SU-DHL-6 (cell line): ENCODE data around the gene ARSA.
"Not testable (repeated sequence)": the region's sequence is repeated elsewhere in the genome, so short reads cannot be mapped to it uniquely, and the experiment has no call there.

Experiments used
- H2AFZ ChIP-seq: fragments of 200-600 bp; sonication (generic); 2 replicates; pipeline ENCODE4 v1.6.1; 2014; ENCODE audit warnings: low read depth, mild to moderate bottlenecking, moderate library complexity, mixed read lengths, antibody characterized with exemption, low read length; ENCODE audit not compliant: severe bottlenecking
- H3F3A ChIP-seq: fragments of 200-600 bp; shearing (Covaris generic); 2 replicates; pipeline ENCODE4 v1.6.0; 2016; ENCODE audit warnings: antibody characterized with exemption, mild to moderate bottlenecking; ENCODE audit not compliant: insufficient read depth
- H3K27ac ChIP-seq: fragments of 200-600 bp; sonication (generic); 2 replicates; pipeline ENCODE4 v1.5.1; 2016; ENCODE audit warnings: low read depth, mild to moderate bottlenecking, low read length, moderate library complexity, mixed read lengths
- H3K27me3 ChIP-seq: fragments of 200-600 bp; sonication (generic), shearing (Covaris generic); 2 replicates; pipeline ENCODE4 v1.6.0; 2014; ENCODE audit warnings: mild to moderate bottlenecking, low read length
- H3K36me3 ChIP-seq: fragments of 200-600 bp; sonication (generic); 2 replicates; pipeline ENCODE4 v1.6.1; 2014; ENCODE audit warnings: mild to moderate bottlenecking, low read length, mixed read lengths
- H3K4me2 ChIP-seq: fragments of 300-600, 200-600 bp; shearing (Covaris generic), sonication (generic); 2 replicates; pipeline ENCODE4 v1.6.0; 2014; ENCODE audit warnings: low read length, low read depth, mild to moderate bottlenecking; ENCODE audit not compliant: poor library complexity, severe bottlenecking
- H3K4me3 ChIP-seq: fragments of 200-600 bp; sonication (generic); 2 replicates; pipeline ENCODE4 v1.5.1; 2014; ENCODE audit warnings: antibody characterized with exemption, low read length, mild to moderate bottlenecking, mixed read lengths; ENCODE audit not compliant: insufficient read depth, poor library complexity, severe bottlenecking
- H3K79me2 ChIP-seq: fragments of 200-600 bp; sonication (generic); 2 replicates; pipeline ENCODE4 v1.6.1; 2014; ENCODE audit warnings: mild to moderate bottlenecking, low read length, moderate library complexity; ENCODE audit not compliant: insufficient read depth
- H3K9ac ChIP-seq: fragments of 200-600 bp; sonication (generic); 2 replicates; pipeline ENCODE4 v1.7.0; 2014; ENCODE audit warnings: mild to moderate bottlenecking, low read length
- H3K9me2 ChIP-seq: fragments of 200-600 bp; sonication (generic); replicated peaks from 2 replicates; pipeline ENCODE4 v1.6.1; 2014; ENCODE audit warnings: low read length; ENCODE audit not compliant: insufficient read depth
- H3K9me3 ChIP-seq: fragments of 200-600 bp; sonication (generic); 2 replicates; pipeline ENCODE4 v1.6.1; 2014; ENCODE audit warnings: low read length, mixed read lengths; ENCODE audit not compliant: insufficient read depth
- H4K20me1 ChIP-seq: fragments of 200-600 bp; sonication (generic); 2 replicates; pipeline ENCODE4 v1.6.1; 2014; ENCODE audit warnings: low read depth, mild to moderate bottlenecking, antibody characterized with exemption, low read length, moderate library complexity, mixed read lengths
- CTCF ChIP-seq: fragments of 200-600 bp; sonication (generic); IDR thresholded peaks from one replicate; pipeline ENCODE4 v1.5.1; 2017; ENCODE audit warnings: antibody characterized with exemption, mild to moderate bottlenecking, low read length, moderate library complexity; ENCODE audit not compliant: insufficient read depth, poor library complexity, severe bottlenecking
- EZH2phosphoT487 ChIP-seq: fragments of 200-600 bp; sonication (generic), shearing (Covaris generic); conservative IDR thresholded peaks from 2 replicates; pipeline ENCODE4 v1.6.1; 2018; ENCODE audit warnings: mild to moderate bottlenecking, antibody characterized with exemption, low read length, moderate library complexity, mixed read lengths

Gene ARSA

DNA sequence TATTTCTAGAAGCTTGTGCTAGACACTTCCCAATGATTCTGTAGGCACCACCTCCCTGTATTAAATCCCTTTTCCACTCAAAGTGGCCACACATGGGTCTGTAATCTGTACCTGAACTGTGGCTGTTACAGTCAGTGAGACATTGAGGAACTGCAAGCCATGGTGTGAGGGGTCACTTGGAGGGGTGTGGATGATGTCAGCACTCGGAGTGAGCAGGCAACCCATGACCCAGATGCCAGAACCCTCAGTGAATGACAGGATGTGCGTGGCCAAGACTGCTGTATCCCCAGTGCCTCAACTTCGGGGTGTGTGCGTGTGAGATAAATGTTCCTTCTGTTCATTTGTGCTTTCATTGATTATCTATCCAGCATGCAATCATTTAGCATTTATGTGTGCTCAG is 30.0 kb upstream of the ARSA start:
- Histone ChIP-seq H3K27me3 (no peaks in the 10 kb centered on the region), H3K27ac (no peak overlapping the region), H4K20me1 (no peaks in the 10 kb centered on the region), H3K36me3 (no peaks in the 10 kb centered on the region), H3K9ac (no peak overlapping the region), H3K4me3 (no peak overlapping the region), H3K9me3 (no peaks in the 10 kb centered on the region), H3K79me2 (no peaks in the 10 kb centered on the region), H3F3A (no peaks in the 10 kb centered on the region), H3K9me2 (no peaks in the 10 kb centered on the region), H3K4me2 (no peak overlapping the region), H2AFZ (no peak overlapping the region)
- TF ChIP-seq CTCF, result no peak
- TF ChIP-seq EZH2phosphoT487, result no peak

GRCh38 chr22:50656122-50657070 is 28.4 kb upstream of the ARSA start:
- Histone ChIP-seq H2AFZ (no peak overlapping the region), H3K9ac (no peak overlapping the region)

GRCh38 chr22:50654664-50655063 is 26.7 kb upstream of the ARSA start:
- H3K9me2 ChIP-seq, H3K4me2 ChIP-seq, H3K36me3 ChIP-seq, H3K9ac ChIP-seq, H3F3A ChIP-seq, H3K79me2 ChIP-seq, H3K27ac ChIP-seq, H4K20me1 ChIP-seq, H2AFZ ChIP-seq, H3K27me3 ChIP-seq, H3K4me3 ChIP-seq, H3K9me3 ChIP-seq: not testable (repeated sequence)

More at GRCh38 chr22:50656122-50657070, 28.4 kb upstream of the ARSA start:
- TF ChIP-seq EZH2phosphoT487 (no peak), CTCF (no peak)
- Histone ChIP-seq H3K9me3 (no peaks in the 10 kb centered on the region), H3K9me2 (no peaks in the 10 kb centered on the region), H3F3A (no peaks in the 10 kb centered on the region), H3K4me2 (no peak overlapping the region), H3K4me3 (no peak overlapping the region), H3K27me3 (no peaks in the 10 kb centered on the region), H3K36me3 (no peaks in the 10 kb centered on the region), H3K27ac (no peak overlapping the region), H4K20me1 (no peaks in the 10 kb centered on the region), H3K79me2 (no peaks in the 10 kb centered on the region)

DNA sequence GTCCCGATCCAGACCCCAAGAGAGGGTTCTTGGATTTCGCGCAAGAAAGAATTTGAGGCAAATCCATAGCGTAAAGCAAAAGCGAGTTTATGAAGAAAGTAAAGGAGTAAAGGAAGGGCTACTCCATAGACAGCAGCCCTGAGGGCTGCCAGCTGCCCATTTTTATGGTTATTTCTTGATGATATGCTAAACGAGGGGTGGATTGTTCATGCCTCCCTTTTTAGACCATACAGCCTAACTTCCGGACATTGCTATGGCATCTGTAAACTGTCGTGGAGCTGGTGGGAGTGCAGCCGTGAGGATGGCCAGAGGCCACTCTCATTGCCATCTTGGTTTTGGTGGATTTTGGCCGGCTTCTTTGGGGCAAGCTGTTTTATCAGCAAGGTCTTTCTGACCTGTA is 25.3 kb upstream of the ARSA start:
- Histone ChIP-seq H3K36me3 (no peaks in the 10 kb centered on the region), H3K4me3 (no peak overlapping the region), H4K20me1 (no peaks in the 10 kb centered on the region), H3K9me3 (peaks cover 8% of the 10 kb centered on the region; the same call in 1 of the 2 replicates), H3F3A (no peaks in the 10 kb centered on the region), H3K4me2 (no peak overlapping the region), H3K27ac (no peak overlapping the region), H3K9me2 (no peaks in the 10 kb centered on the region), H3K9ac (no peak overlapping the region), H2AFZ (no peak overlapping the region), H3K79me2 (no peaks in the 10 kb centered on the region), H3K27me3 (no peaks in the 10 kb centered on the region)
- TF ChIP-seq CTCF, result no peak
- TF ChIP-seq EZH2phosphoT487, result no peak

GRCh38 chr22:50643821-50644101 is 15.8 kb upstream of the ARSA start:
- H2AFZ ChIP-seq, H3K9ac ChIP-seq, H3K4me2 ChIP-seq, H3K36me3 ChIP-seq, H3K27me3 ChIP-seq, H3K27ac ChIP-seq, H3F3A ChIP-seq, H3K9me3 ChIP-seq, H4K20me1 ChIP-seq, H3K4me3 ChIP-seq, H3K79me2 ChIP-seq, H3K9me2 ChIP-seq: not testable (repeated sequence)
